ENCODE measurements around the gene RAB38.

The RAB38 gene

DNA sequence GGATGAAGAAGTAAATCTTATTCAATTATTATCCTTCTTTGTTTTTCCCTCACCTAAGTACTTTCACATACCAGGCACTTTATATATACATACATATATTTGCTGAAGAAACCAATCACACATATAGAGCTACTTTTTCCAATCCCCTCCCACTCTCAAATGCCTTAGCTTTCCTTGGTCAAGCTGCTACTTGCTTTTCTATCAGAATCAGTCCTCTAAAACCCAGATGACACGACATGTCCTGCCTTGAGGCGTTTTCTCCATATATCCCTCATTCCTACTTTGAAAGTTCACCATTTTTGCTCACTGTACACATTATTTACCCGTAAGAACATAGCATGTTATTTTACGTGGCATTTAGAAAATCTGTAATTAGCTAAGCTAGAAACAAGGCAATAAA lies 5.4 kb downstream of the RAB38 start:
- DNase-seq (ENCODE audit: low read depth) = no peak

DNA sequence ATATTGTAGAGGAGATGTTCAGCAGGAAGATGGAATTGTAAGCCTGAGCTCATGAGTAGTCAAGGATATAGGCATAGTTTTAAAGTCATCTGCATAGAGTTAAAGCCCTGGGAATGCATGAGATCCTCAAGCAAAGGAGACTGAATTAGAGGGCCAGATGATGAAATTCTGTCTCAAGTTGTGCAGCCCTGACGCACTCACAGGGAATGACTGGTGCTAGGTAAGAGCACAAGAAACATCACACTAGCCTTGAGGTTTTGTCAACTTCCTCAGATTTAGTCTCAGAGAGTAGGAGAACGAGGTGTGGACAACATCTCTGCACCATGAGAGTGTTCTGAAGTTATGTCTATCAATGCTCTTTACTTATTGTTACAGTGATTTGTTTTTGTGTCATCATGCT lies 5.8 kb downstream of the RAB38 start:
- DNase-seq (ENCODE audit: low read depth) = no peak

DNA sequence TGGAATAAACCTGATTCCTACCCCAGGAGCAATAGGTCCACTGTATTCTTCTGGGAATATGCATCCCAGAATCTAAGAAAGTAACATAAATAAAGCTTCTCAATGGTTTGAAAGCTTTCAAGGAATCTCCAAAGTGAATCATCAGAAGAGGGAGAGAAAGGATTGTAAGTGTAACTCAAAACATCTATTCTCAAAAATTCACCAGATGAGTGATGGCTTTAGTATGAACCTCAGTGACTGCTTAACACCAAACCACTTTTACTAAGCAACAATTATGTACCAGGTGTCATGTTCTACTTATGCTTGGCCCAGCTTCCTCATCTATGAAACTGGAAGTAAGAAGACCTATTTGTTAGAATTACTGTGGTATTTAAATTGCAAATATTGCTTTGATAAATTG lies 7.4 kb downstream of the RAB38 start:
- DNase-seq (ENCODE audit: low read depth) = no peak

DNA sequence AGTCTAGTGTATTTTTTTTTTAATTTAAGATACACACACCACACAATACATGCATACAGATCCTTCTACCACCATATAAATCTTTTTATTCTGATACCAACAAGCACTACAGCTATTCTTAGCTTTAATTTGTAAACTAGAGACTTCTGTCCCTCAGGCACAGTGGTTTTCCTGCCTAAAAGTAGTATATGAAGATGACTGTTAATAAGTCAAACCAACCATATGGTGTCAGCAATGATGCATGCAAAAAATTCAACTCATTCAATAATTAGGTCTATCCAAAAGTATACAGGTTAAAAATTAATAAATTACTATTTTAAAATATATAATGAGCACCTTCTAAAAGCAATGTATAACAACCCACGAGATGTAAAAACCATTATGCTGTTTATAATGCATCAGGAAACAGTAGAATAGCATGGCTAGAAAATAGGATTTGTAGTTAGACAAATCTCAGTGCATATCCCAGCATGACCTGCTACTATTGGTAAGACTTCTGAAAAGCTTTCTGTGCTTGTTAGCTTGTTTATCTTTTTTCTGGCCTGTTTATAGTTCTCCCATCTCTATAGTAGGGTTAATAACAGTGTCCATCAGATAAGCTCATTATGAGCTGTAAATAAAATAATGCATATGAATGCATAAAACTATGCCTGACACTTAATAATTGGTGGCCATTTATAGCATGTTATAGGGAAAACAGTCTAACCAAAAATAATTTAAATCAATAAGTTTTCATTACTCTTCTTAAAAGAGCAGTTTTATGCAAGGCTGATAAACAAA lies 10.2 kb downstream of the RAB38 start:
- DNase-seq (ENCODE audit: low read depth) = no peak

DNA sequence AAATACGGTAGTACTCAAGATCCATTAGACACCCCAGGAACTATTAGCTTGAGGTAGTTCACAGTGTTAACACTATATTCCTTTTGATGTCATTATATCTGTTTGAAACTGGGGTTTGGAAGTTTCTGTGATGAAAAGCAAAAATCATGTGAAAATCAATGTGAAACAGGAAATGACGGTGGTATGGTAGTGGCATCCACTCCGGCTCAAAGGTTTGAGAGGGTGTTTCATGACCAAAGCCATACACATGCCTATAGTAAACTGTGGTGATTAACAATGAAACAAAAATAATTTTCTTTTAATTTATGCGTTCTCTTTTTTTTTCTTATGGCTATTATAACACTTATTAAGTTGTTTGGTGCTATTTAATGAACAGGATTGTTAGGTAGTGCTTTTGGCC lies 10.9 kb downstream of the RAB38 start:
- DNase-seq (ENCODE audit: low read depth) = no peak

DNA sequence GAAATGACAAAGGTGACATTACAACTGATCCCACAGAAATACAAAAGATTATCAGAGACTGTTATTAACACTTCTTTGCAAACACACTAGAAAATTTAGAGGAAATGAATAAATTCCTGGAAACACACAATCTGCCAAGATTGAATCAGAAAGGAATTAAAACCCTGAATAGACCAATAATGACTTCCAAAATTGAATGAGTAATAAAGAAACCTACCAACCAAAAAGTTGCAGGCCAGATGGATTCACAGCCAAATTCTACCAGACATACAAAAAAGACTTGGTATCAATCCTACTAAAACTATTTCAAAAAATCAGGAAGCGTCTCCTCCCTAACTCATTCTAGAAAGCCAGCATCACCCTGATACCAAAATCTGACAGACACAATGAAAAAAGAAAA lies 17.2 kb downstream of the RAB38 start:
- DNase-seq (ENCODE audit: low read depth) = no peak

DNA sequence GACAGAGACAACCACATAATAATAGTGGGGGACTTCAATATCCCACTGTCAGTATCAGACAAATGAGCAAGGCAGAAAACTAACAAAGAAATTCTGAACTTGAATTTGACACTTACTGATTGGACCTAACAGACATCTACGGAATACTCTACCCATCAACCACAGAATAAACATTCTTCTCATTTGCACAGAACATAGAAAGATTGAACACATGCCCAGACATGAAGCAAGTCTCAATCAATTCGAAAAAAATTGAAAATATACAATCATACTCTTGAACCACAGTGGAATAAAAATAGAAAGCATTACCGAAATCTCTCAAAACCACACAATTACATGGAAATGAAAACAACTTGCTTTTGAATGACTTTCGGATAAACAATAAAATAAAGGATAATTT lies 17.9 kb downstream of the RAB38 start:
- no peak for DNase-seq (ENCODE audit: low read depth)

DNA sequence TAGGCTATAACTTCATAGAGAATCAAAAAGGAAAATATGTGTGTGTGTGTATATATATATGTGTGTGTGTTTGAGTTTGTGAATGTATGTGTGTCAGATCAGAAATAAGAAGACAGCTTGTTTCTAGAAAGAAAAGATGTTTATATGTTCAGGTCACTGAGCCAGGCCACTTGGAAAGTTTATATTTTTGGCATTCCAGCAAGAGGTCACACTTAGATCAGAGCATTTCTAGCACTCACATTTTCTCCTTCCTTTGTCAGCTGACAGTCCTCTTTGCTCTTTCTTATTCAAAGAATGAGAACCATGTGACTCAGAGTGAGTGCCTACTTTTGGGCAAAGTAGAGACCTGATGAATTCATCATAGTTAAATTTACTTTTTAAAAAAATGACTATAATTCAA lies 22.9 kb downstream of the RAB38 start:
- DNase-seq (ENCODE audit: low read depth) = no peak

DNA sequence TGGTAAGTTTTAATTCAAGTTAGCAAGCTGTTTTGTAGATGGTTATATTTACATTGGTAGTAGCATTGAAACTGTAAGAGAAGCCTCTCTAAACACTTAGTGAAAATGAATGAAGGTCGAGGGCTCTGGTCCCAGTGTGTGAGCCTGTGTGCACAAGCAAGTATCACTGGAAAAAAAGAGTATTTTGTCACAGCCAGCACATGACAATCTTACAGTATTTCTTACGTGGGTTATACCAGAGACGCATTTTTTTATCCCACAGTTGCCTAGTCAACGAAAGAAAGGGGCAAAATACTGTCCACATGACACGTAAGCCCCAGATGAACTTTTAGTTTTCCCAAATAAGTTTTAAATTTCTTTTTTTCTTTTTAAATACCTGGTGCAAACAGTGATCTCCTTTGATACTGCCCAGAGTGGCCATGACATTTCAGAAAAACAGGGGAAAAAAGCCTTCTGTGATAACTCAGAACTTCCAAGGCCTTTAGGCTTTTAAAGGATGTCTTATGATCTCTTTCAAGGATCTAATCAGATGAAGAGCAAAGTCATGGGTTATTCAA lies 23.5 kb downstream of the RAB38 start:
- no peak for DNase-seq (ENCODE audit: low read depth)

DNA sequence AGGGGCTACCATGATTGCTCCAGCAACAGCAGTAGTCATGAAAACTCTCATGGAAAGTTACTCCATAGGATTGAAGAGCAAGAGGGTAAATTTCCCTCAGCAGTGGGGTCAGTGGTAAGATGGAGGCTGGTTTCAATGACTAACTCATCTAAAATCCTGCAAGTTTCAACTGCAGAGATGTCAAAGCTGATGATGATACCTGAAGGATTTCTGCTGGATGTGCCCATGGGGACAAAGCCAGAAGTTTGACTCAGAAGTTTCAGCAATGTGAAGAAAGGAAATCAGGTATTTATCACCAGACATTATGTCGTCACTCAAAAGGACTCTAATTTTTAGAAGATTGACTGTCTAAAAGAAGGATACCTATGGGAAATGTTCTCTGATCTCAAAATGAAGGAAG lies 29.1 kb downstream of the RAB38 start:
- no peak for DNase-seq (ENCODE audit: low read depth)

DNA sequence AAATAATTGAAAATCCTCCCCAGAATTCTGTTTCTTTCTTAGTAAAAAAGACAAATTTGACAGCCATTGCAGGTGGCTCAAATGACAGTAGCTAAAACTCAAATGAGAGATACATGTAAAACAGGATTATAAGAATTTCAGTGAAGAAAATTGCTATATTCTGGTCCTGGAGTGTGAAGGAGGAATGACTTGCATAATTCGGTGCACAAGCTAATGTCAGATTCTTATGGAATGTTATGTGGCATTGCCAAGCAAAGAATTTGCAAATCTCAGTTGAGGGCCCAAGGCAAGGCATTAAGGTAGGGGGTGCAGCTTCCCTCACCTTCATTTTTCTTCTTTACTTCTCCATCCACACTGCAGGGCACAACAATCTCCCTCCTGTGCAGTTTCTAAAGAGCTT lies 35.4 kb downstream of the RAB38 start:
- DNase-seq (ENCODE audit: low read depth) = no peak

DNA sequence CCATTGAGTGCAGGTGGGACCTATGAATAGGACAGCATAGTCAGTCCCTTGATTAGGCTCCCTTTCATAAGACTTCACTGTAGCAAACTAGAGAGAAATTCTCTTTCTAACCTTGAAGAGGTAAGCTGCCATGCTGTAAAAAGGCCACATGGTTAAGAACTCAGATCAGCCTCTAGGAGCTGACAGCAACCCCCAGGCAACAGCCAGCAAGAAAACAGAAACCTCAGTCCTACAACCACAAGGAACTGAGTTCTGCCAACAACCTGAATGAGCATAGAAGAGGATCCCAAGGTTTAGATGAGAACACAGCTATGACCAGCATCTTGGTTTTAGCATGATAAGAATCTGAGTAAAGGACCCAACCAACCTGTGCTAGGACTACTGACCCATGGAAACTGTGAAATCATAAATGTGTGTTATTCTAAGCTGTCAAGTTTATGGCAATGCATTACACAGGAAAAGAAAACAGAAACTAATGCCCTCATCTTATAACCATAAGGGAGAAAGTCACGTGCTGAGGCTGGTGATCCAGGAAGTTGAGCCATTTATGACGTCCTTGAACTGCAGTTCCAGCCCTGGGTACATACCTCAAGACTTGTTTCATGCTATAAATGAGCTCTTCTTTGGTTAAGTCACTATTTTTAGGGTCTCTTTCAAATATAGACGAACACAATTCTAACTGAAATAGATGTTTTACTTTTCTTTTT lies 43.3 kb downstream of the RAB38 start:
- no peak for DNase-seq (ENCODE audit: low read depth)

DNA sequence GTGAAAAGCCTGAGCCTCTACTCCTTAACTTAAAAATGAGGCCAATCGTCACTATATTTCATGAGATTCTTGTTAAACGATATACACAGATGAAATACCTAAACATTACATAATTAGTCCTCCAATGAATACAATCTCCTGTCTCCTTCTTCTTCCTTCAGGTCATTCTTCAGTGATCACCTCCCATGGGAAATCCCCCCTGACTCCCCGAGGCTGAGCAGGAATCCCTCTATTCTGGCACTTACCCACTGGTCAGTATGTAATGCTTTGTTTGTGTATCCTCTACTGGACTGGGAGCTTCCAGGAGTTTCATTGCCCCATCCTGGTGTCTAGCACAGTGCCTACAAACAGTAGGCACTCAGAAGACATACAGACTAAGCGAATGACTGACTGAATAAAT lies 52.3 kb downstream of the RAB38 start:
- no peak for DNase-seq (ENCODE audit: low read depth)

DNA sequence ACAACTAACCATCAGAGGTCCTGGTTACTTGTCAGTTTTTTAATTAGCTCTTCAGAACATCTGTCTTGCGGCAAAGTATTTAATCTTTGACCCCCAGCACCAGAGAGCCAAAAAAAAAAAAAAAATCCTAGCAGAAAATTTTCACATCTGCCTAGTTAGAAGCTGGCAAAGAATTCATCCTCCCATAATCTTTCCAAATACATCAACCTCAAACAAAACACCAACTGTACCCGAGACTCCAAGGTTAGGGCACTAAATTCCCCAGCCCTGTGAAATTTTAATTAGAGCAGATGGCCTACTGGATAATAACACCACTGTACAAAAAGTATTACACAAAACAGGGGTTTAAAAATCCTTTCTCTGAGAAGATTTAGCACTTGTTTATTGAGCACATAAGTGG lies 55.7 kb downstream of the RAB38 start:
- DNase-seq (ENCODE audit: low read depth) = no peak

DNA sequence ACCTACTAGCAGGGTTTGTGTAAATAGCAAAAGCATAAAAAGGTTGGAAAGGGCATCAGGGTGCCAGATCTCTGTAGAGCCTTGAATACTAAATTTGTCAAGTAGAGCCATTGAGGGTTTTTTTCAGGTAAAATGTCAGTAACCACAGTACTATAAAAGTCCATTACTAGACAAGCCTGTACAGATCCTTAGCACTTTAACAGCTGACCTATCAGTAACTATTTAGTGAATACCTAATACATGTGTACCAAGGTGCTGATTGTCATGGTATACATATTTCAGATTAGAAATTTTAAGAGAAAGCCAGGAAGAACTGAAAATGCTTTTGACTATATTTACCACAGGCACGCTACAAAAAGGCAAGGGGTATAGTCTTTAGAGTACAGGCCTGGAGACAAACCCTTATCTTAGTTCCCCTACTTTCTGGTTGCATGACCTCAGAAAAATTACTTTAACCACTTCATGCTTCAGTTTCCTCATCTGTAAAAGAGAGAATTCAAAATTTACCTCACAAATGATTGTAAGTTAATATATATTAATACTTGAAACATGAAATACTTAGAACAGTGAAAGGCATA lies 57.9 kb downstream of the RAB38 start:
- no peak for DNase-seq (ENCODE audit: low read depth)

DNA sequence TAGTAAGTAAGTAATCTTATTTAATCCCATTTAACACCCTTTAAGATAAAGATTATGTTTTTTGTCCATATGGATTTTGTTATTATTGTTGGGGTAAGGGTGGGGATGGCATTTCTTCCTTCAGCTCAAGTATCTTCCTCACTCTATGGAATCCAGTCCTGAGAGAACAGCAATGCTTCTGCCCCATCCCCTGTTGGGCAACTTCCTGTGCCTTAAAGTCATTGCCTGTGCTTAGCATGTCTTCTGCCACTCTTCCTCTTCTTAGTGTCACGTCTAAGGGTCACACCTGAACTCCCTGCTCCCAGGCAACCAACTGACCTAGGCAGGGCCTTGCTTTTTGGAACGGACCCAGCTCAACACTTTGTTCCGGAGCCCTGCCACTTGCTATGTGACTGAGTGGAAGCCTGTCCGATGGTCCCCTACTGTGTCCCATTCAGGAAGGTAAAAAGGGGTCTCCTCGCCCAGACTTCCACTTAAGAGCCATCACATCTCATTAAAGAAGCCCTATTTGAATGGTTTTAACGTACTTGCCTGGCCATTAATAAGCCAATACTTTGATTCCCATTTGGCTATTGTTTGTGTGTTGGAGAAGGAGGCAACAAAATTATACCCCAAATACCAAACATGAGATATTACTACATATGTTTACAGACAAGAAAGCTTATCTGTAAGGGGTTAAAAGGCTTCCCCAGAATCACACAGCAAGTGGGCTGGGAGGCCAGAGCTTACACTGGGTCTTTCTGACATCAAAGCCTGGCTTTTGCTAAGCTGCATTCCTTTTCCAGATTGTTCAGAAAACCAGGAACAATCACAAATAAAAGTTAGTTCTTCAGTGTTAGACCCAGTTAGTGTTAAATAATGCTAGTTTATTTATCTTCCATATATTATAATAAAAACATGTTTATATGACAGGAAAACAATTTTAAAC lies 59.2 kb downstream of the RAB38 start:
- DNase-seq (ENCODE audit: low read depth) = no peak

DNA sequence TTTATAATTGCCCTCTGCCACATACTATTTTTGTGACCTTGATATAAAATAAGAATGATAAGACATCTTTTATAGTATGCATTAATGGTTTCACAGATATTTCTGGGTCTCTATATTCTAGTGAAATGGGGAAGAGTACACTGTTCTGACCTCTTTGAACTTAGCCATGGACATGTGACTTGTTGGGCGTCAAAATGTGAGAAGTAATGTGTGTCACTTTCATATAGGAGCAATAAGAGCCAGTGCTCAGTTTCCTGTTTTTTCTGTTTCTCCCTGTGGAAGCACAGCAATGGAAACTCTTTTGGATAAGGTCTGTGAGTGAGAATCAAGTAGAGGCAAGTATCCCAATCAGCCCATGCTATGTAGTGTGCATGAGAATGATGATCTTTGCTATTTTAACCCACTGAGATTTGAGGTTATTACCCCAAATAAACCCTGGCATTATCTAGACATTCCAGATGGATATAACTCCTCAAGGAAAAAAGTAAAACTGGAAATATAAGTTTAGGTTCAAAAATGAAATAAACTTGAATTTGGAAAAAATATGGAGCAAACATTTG lies 60.7 kb downstream of the RAB38 start:
- no peak for DNase-seq (ENCODE audit: low read depth)

DNA sequence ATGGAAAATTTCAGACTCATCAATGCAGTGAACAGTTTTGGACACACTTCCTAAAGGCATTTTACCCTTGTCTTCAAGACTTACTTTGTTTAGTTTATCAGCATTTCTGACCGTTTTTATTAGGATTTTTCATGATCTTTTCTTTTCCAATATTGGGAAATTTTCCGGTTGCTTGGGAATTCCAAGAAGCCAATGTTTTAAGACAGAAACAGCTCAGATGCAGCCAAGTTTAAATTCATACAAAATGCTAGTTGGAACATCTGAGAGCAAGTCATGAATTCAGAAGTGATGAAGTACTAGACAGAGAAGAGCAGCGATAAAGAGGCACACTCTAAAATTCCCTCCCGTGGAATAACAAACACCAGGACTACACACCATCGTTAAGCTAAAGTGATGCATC lies 68.6 kb downstream of the RAB38 start:
- no peak for DNase-seq (ENCODE audit: low read depth)

DNA sequence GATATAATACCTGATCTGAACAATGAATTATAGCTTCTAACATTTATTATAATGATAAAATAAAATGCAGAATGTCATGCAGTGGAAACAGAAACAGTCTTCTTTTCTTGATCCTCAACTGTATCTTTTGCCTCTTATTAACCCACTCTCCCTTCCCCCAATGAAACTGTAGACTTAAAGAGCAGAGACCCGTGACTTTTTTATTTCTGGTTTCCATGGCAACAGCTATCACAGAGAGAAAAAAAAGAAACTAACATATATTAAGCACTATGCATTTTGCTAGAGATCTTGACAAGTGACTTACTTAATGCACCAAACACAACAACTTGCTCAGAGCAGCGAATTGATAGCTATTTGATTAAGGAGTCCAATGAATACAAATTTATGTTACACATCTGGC lies 69.3 kb downstream of the RAB38 start:
- no peak for DNase-seq (ENCODE audit: low read depth)

DNA sequence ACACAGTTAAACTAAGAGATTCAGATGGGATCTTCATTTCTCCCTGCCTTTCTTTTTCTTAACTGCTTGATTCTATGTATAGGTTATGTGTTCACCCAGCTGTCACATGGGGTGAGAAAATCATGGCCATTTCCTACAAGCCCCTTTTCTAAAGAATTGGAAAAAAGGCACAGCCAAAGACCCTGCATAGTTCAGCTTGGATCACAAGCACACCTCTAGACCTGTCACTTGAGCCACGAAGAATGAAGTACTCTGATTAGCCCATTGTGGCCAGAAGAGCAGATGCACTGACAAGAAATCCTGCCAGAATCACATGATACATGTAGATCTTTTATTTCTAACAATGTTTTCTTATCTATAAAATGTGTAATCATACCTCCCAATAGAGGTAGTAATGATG lies 69.7 kb downstream of the RAB38 start:
- no peak for DNase-seq (ENCODE audit: low read depth)

DNA sequence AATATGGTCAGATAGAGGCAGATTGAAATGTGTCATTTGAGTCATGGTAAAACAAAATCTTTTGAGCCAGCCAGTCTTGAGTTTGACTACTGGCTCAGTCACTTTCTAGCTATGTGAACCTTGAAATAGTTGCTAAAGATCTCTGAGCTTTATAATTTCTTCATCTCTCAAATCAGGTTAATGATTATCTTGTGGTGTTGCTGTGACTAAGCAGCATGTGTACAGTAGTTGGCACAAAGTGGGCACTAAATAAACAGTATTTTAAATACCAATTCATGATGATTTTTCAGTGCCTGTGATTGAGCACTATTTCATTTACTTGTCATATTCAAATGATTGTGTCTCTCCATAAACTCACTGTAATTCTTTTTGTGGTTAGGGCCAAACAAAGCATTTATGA lies 70.8 kb downstream of the RAB38 start:
- DNase-seq (ENCODE audit: low read depth) = no peak
